H1 (cell line): Measurements from ENCODE around the gene MORC2. TPM values are rescaled to one million over a fixed set of nuclear protein-coding genes. Genes with fewer than 3 reads are reported as not detected.

Experiments used
- CHD1 ChIP-seq: IDR thresholded peaks from 2 replicates; pipeline ENCODE4 v1.6.1; 2012; ENCODE audit warnings: low read depth, low read length, improper control_type of control experiment
- CHD2 ChIP-seq: IDR thresholded peaks from 2 replicates; pipeline ENCODE4 v1.6.1; 2012; ENCODE audit warnings: low read length, improper control_type of control experiment
- GABPA ChIP-seq: IDR thresholded peaks from 2 replicates; pipeline ENCODE4 v1.6.1; 2011; ENCODE audit warnings: mild to moderate bottlenecking, low read length, moderate library complexity, borderline replicate concordance; ENCODE audit not compliant: insufficient read depth
- JUND ChIP-seq: IDR thresholded peaks from 2 replicates; pipeline ENCODE4 v1.6.1; 2011; ENCODE audit warnings: mild to moderate bottlenecking, improper control_type of control experiment, low read length
- NRF1 ChIP-seq: IDR thresholded peaks from 2 replicates; pipeline ENCODE4 v1.6.1; 2011; ENCODE audit warnings: mild to moderate bottlenecking, low read depth, low read length, improper control_type of control experiment
- PHF8 ChIP-seq: fragments of 200-600 bp; sonication (generic); conservative IDR thresholded peaks from 2 replicates; pipeline ENCODE4 v1.7.1; 2012; ENCODE audit warnings: low read depth, mild to moderate bottlenecking, inconsistent platforms, low read length, moderate library complexity
- SP2 ChIP-seq: IDR thresholded peaks from 2 replicates; pipeline ENCODE4 v1.6.1; 2012; ENCODE audit warnings: mild to moderate bottlenecking, low read length, inconsistent platforms
- SUZ12 ChIP-seq: fragments of 200-600 bp; sonication (generic); IDR thresholded peaks from 2 replicates; pipeline ENCODE4 v1.6.1; 2012; ENCODE audit warnings: mild to moderate bottlenecking, inconsistent platforms, low read length, moderate library complexity, mixed read lengths
- USF2 ChIP-seq: IDR thresholded peaks from 2 replicates; pipeline ENCODE4 v1.6.1; 2011; ENCODE audit warnings: low read length, improper control_type of control experiment
- YY1 ChIP-seq: IDR thresholded peaks from 2 replicates; pipeline ENCODE4 v1.6.1; 2011; ENCODE audit warnings: low read depth, mild to moderate bottlenecking, low read length
- polyA plus RNA-seq, 7 experiments: library from polyadenylated mRNA; depleted of rRNA in 3 of 7; stranded (reverse) in 5 of 7; unstranded in 2 of 7; fragments of >200 nt in 5 of 7; fragments of 200-250 nt in 2 of 7; gene quantifications; 1 replicate in 5 of 7; 2 replicates in 1 of 7; 4 replicates in 1 of 7; pipeline versions ENCODE4 v1.2.1 to v1.2.3, GENCODE V29; 2011 to 2013; ENCODE audit warnings: missing spikeins in 2 of 7, mixed read lengths in 2 of 7
- total RNA-seq: library from RNA; stranded (reverse); fragmentation: NEBNext Ultra II Directional; extraction: Animal tissue kit (Norgen Biotek cat#: 25700); gene quantifications from 2 replicates; pipeline ENCODE4 v1.2.1, GENCODE V29; 2021
- TF ChIP-seq, protein P1 (sequence below): fragments of 300-600 bp; sonication (generic); IDR thresholded peaks from 2 replicates; pipeline ENCODE4 v1.7.1; 2012; ENCODE audit warnings: low read length, moderate library complexity, mild to moderate bottlenecking, inconsistent platforms; ENCODE audit not compliant: insufficient replicate concordance

The MORC2 gene
- total and polyA plus RNA-seq, 2 of the 8 experiments (the other 6 are each of a cell fraction or from before 2014, with no cell fraction given), result 15.4 to 68.0 TPM

- TF ChIP-seq, protein P1, sequence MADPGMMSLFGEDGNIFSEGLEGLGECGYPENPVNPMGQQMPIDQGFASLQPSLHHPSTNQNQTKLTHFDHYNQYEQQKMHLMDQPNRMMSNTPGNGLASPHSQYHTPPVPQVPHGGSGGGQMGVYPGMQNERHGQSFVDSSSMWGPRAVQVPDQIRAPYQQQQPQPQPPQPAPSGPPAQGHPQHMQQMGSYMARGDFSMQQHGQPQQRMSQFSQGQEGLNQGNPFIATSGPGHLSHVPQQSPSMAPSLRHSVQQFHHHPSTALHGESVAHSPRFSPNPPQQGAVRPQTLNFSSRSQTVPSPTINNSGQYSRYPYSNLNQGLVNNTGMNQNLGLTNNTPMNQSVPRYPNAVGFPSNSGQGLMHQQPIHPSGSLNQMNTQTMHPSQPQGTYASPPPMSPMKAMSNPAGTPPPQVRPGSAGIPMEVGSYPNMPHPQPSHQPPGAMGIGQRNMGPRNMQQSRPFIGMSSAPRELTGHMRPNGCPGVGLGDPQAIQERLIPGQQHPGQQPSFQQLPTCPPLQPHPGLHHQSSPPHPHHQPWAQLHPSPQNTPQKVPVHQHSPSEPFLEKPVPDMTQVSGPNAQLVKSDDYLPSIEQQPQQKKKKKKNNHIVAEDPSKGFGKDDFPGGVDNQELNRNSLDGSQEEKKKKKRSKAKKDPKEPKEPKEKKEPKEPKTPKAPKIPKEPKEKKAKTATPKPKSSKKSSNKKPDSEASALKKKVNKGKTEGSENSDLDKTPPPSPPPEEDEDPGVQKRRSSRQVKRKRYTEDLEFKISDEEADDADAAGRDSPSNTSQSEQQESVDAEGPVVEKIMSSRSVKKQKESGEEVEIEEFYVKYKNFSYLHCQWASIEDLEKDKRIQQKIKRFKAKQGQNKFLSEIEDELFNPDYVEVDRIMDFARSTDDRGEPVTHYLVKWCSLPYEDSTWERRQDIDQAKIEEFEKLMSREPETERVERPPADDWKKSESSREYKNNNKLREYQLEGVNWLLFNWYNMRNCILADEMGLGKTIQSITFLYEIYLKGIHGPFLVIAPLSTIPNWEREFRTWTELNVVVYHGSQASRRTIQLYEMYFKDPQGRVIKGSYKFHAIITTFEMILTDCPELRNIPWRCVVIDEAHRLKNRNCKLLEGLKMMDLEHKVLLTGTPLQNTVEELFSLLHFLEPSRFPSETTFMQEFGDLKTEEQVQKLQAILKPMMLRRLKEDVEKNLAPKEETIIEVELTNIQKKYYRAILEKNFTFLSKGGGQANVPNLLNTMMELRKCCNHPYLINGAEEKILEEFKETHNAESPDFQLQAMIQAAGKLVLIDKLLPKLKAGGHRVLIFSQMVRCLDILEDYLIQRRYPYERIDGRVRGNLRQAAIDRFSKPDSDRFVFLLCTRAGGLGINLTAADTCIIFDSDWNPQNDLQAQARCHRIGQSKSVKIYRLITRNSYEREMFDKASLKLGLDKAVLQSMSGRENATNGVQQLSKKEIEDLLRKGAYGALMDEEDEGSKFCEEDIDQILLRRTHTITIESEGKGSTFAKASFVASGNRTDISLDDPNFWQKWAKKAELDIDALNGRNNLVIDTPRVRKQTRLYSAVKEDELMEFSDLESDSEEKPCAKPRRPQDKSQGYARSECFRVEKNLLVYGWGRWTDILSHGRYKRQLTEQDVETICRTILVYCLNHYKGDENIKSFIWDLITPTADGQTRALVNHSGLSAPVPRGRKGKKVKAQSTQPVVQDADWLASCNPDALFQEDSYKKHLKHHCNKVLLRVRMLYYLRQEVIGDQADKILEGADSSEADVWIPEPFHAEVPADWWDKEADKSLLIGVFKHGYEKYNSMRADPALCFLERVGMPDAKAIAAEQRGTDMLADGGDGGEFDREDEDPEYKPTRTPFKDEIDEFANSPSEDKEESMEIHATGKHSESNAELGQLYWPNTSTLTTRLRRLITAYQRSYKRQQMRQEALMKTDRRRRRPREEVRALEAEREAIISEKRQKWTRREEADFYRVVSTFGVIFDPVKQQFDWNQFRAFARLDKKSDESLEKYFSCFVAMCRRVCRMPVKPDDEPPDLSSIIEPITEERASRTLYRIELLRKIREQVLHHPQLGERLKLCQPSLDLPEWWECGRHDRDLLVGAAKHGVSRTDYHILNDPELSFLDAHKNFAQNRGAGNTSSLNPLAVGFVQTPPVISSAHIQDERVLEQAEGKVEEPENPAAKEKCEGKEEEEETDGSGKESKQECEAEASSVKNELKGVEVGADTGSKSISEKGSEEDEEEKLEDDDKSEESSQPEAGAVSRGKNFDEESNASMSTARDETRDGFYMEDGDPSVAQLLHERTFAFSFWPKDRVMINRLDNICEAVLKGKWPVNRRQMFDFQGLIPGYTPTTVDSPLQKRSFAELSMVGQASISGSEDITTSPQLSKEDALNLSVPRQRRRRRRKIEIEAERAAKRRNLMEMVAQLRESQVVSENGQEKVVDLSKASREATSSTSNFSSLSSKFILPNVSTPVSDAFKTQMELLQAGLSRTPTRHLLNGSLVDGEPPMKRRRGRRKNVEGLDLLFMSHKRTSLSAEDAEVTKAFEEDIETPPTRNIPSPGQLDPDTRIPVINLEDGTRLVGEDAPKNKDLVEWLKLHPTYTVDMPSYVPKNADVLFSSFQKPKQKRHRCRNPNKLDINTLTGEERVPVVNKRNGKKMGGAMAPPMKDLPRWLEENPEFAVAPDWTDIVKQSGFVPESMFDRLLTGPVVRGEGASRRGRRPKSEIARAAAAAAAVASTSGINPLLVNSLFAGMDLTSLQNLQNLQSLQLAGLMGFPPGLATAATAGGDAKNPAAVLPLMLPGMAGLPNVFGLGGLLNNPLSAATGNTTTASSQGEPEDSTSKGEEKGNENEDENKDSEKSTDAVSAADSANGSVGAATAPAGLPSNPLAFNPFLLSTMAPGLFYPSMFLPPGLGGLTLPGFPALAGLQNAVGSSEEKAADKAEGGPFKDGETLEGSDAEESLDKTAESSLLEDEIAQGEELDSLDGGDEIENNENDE, result no peak
- TF ChIP-seq JUND, result no peak
- no peak for TF ChIP-seq SUZ12
- TF ChIP-seq USF2, result no peak
- no peak for TF ChIP-seq SP2
- no peak for TF ChIP-seq CHD1
- no peak for TF ChIP-seq NRF1
- no peak for TF ChIP-seq CHD2
- TF ChIP-seq YY1, result no peak
- no peak for TF ChIP-seq GABPA
- TF ChIP-seq PHF8, result no peak
Measured at GRCh38 chr22:30882974-30883533, 85.5 kb downstream of the MORC2 start (continued).
